Upper lobe of left lung (tissue), 6 donors: Measurements from ENCODE around the gene DENND1A. TPM values are rescaled to one million over a fixed set of nuclear protein-coding genes. Genes with fewer than 3 reads are reported as not detected.

ENCODE experiments used
- ATAC-seq, 2 donors: fragments of 200-7000 bp; cut with Tn5 transposase; one replicate each; pipeline ENCODE4 v1.9.1; 2022; ENCODE audit warnings: mild to moderate bottlenecking in 2 of 2, moderate library complexity in 2 of 2; ENCODE audit not compliant: low FRiP score in 2 of 2
- DNase-seq, 2 donors: peaks; one replicate each; pipeline ENCODE4 v3.0.0-alpha.2; 2019 to 2020
- H3K27ac ChIP-seq, 4 donors: fragments of 200-600 bp; sonication (generic); one replicate each; pipeline ENCODE4 v1.5.1; 2016 to 2019
- H3K27me3 ChIP-seq, 4 donors: fragments of 200-600 bp; sonication (generic); one replicate each; pipeline ENCODE4 v1.5.1; 2017 to 2019
- H3K36me3 ChIP-seq, 4 donors: fragments of 200-600 bp; sonication (generic); one replicate each; pipeline ENCODE4 v1.5.1; 2016 to 2019
- H3K4me1 ChIP-seq, 4 donors: fragments of 200-600 bp; sonication (generic); one replicate each; pipeline ENCODE4 v1.5.1; 2018 to 2019
- H3K4me3 ChIP-seq, 4 donors: fragments of 200-600 bp; sonication (generic); one replicate each; pipeline ENCODE4 v1.5.1; 2017 to 2019; ENCODE audit warnings: mild to moderate bottlenecking in 2 of 4, moderate library complexity in 1 of 4
- H3K9me3 ChIP-seq, 4 donors: fragments of 200-600 bp; sonication (generic); one replicate each; pipeline ENCODE4 v1.5.1; 2018 to 2019
- EP300 ChIP-seq, 4 donors: sonication (generic); formaldehyde crosslinking; IDR thresholded peaks; one replicate each; pipeline ENCODE4 v1.5.1; 2017; ENCODE audit warnings: antibody characterized with exemption in 4 of 4, control low read depth in 2 of 4
- POLR2A ChIP-seq, 4 donors: fragments of 450-650 bp; IDR thresholded peaks; one replicate each; pipeline ENCODE4 v1.5.1; 2016 to 2017; ENCODE audit warnings: antibody characterized with exemption in 4 of 4, mild to moderate bottlenecking in 2 of 4
- POLR2AphosphoS5 ChIP-seq, 2 donors: sonication (generic); formaldehyde crosslinking; IDR thresholded peaks; one replicate each; pipeline ENCODE4 v1.5.1; 2017; ENCODE audit warnings: antibody characterized with exemption in 2 of 2
- WGBS, 2 donors: methylation state at CpG; one replicate each; pipeline ENCODE4 v1.1.5; 2017 to 2018; 5-methylcytosine and 5-hydroxymethylcytosine counted together
- total RNA-seq, 6 donors: library from RNA; depleted of rRNA in 4 of 6; stranded (reverse); fragments of >200 nt in 4 of 6; gene quantifications; one replicate each; pipeline versions ENCODE4 v1.1.0 to v1.2.1, GENCODE V29; 2016 to 2021
- TF ChIP-seq, protein P1 (sequence below), 6 experiments: fragments of 450-650 bp in 4 of 6; fragments of 200-600 bp in 2 of 6; sonication (generic) in 2 of 6; IDR thresholded peaks; one replicate each; pipeline ENCODE4 v1.5.1; 2016 to 2019; ENCODE audit warnings: antibody characterized with exemption in 6 of 6
- donor health status: DM: no; HTN: no; CAD: no; lungs with moderate emphysema.
- donor health status: DM: no; HTN: yes; CAD: no; lungs with severe emphysema.

The DENND1A gene
- total RNA-seq, 6 donors from 2014 or later: 9.8 to 46.1 (median 16.0) TPM

DNA sequence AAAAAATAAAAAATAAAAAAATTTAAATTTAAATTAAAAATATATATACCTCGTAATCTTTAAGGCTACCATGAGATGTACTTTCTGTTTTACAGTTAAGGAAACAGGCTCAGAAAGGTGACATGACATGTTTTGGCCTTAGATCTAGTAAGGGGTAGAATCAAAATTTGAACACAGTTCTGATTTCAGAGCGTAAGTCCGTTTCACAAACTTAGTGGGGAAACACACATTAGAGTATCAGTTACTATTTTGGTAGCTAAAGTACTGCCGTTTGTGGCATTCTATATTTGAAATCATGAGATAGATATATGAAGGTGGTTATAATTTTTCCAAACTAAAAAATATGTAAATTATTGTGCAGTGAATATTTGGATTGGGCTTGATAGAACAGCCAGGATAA, 186.2 kb downstream of the DENND1A start:
- DNase-seq (no peak), ATAC-seq (no peak)
- WGBS, 2 donors: 93% methylated on average over 4 of the region's 4 CpGs
- Histone ChIP-seq H3K36me3 (no peaks in the 10 kb centered on the region), H3K4me1 (peaks cover 13 to 17% (median 14%) of the 10 kb centered on the region in 4 donors), H3K9me3 (no peaks in the 10 kb centered on the region), H3K4me3 (no peak overlapping the region), H3K27ac (no peak overlapping the region), H3K27me3 (no peaks in the 10 kb centered on the region)
- TF ChIP-seq, protein P1, sequence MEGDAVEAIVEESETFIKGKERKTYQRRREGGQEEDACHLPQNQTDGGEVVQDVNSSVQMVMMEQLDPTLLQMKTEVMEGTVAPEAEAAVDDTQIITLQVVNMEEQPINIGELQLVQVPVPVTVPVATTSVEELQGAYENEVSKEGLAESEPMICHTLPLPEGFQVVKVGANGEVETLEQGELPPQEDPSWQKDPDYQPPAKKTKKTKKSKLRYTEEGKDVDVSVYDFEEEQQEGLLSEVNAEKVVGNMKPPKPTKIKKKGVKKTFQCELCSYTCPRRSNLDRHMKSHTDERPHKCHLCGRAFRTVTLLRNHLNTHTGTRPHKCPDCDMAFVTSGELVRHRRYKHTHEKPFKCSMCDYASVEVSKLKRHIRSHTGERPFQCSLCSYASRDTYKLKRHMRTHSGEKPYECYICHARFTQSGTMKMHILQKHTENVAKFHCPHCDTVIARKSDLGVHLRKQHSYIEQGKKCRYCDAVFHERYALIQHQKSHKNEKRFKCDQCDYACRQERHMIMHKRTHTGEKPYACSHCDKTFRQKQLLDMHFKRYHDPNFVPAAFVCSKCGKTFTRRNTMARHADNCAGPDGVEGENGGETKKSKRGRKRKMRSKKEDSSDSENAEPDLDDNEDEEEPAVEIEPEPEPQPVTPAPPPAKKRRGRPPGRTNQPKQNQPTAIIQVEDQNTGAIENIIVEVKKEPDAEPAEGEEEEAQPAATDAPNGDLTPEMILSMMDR (IDR thresholded peaks at IDR 0.05): no peak
- TF ChIP-seq POLR2A (IDR thresholded peaks at IDR 0.05) (no peak), EP300 (IDR thresholded peaks at IDR 0.05) (no peak), POLR2AphosphoS5 (IDR thresholded peaks at IDR 0.05) (no peak)

DNA sequence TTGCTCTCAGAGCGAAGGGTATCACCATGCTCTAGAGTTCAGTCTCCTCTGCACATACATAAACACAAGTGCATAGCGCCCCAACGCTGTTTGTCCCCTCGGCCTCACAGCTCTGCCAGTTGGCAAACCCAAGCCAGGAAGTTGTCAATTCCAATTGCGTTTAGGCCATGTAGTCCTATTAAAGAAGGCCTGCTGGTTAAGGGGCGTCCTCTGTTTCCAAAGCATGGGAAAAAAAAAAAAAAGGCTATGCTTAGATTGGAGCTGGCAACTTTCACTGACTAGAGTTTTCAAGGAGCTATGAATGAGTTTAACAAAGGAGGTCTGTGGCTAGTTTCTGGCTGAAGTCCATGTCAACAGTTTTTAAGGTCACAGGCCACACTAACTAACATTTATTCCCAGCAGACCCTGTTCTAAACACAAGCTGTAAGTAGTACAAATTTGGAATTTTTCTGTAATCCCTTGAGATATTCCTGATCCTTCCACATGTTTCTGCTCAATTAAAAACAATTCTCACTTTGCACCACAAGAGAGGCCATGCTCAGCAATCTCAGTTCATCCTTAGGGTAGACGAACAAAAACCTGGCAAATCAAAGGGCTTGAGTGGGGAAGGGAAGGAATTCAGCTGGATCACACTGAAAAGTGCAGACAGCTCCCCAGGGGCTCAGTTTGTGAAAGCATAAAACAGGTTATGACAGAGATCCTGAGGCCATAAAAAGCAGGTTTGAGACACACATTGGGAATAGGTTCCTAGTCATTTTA, 187.7 kb downstream of the DENND1A start:
- Histone ChIP-seq H3K27me3 (no peaks in the 10 kb centered on the region), H3K4me3 (peak overlapping the region in 1 of 4 donors; percentile 12), H3K27ac (peak overlapping the region in 1 of 4 donors; percentile 16), H3K4me1 (peaks cover 13 to 17% (median 14%) of the 10 kb centered on the region in 4 donors), H3K9me3 (no peaks in the 10 kb centered on the region), H3K36me3 (no peaks in the 10 kb centered on the region)
- ATAC-seq (no peak), DNase-seq (no peak)
- no peak for TF ChIP-seq POLR2AphosphoS5 (IDR thresholded peaks at IDR 0.05)
- 45 to 57% methylated on average over 7 of the region's 7 CpGs for WGBS, 2 donors

DNA sequence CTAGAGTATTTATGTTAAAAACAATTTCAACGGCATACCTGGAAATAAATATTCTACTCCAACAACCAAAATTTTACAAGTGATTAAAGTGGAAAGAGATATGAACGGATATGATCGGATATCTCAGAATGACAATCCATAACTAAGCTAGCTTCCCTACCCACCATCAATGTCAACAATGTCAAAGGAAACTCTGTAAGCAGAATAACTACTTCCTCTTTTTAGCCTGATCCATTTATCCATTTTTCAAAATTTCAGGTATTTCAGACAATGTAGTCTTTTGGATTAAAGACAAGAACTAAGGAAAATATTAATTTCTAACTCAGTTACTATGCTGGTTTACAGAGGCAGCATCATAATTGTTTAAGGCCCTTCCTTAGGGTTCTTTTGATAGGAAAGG, 188.7 kb downstream of the DENND1A start:
- H3K36me3 ChIP-seq: no peaks in the 10 kb centered on the region
- peaks cover 13 to 17% (median 14%) of the 10 kb centered on the region in 4 donors for H3K4me1 ChIP-seq
- DNase-seq: no peak
- no peaks in the 10 kb centered on the region for H3K9me3 ChIP-seq
- no peak for ATAC-seq
- H3K27ac ChIP-seq: peak overlapping the region in 1 of 4 donors; percentile 16
- TF ChIP-seq POLR2A (IDR thresholded peaks at IDR 0.05) (no peak), POLR2AphosphoS5 (IDR thresholded peaks at IDR 0.05) (no peak), EP300 (IDR thresholded peaks at IDR 0.05) (no peak)
- TF ChIP-seq, protein P1 (IDR thresholded peaks at IDR 0.05): no peak
- WGBS, 2 donors: 54 to 64% methylated on average over 3 of the region's 3 CpGs
- H3K27me3 ChIP-seq: no peaks in the 10 kb centered on the region
- H3K4me3 ChIP-seq: no peak overlapping the region

DNA sequence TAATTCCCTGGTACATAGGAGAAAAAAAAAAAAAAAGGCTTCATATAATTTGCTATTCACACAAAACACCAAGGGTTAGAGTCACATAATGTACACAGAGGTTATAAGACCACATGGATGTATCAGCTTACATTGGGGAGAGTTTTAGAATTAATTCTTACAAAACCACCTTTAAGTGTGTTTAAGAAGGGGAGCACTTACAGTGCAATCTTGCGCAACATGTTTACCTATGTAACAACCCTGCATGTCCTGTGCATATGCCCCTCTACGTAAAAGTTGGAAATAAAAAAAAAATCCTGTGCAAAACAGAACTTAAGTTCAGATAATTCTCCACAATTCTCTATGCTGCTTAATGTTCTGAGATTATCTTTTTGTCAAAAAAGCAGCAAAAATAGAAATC, 190.0 kb downstream of the DENND1A start:
- H3K4me3 ChIP-seq: no peak overlapping the region
- no peaks in the 10 kb centered on the region for H3K9me3 ChIP-seq
- H3K27me3 ChIP-seq: no peaks in the 10 kb centered on the region
- WGBS, 2 donors: 67 to 75% methylated on average over 2 of the region's 2 CpGs
- ATAC-seq: no peak
- DNase-seq: no peak
- TF ChIP-seq POLR2AphosphoS5 (IDR thresholded peaks at IDR 0.05) (no peak), EP300 (IDR thresholded peaks at IDR 0.05) (no peak), POLR2A (IDR thresholded peaks at IDR 0.05) (no peak)
- TF ChIP-seq, protein P1 (IDR thresholded peaks at IDR 0.05): no peak
- H3K4me1 ChIP-seq: peaks cover 13 to 17% (median 14%) of the 10 kb centered on the region in 4 donors
- no peak overlapping the region for H3K27ac ChIP-seq
- H3K36me3 ChIP-seq: no peaks in the 10 kb centered on the region

DNA sequence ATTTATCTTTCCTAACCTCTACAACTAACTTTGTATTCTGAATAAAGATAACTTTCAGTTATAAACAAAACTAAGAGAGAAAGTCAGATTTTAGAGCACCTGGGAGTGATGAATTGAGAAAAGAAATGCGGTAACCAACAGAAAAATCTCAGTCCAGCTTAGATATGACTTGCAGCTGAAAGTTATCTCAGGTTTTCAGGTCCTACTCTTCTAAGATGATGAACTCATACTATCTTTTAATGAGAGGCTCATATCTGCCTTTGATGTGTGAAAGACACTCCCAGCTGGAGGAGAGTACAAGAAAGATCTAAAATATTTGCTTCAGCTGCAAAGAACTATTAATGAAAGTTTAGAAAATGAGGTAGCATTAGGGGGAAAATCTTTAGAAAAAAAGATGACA, 190.5 kb downstream of the DENND1A start:
- Histone ChIP-seq H3K4me3 (no peak overlapping the region), H3K9me3 (no peaks in the 10 kb centered on the region), H3K36me3 (no peaks in the 10 kb centered on the region), H3K27ac (no peak overlapping the region), H3K4me1 (peaks cover 13 to 17% (median 14%) of the 10 kb centered on the region in 4 donors), H3K27me3 (no peaks in the 10 kb centered on the region)
- 92 to 94% methylated on average over 1 of the region's 1 CpG for WGBS, 2 donors
- TF ChIP-seq, protein P1 (IDR thresholded peaks at IDR 0.05): no peak
- TF ChIP-seq POLR2AphosphoS5 (IDR thresholded peaks at IDR 0.05) (no peak), POLR2A (IDR thresholded peaks at IDR 0.05) (no peak), EP300 (IDR thresholded peaks at IDR 0.05) (no peak)
- no peak for ATAC-seq
- DNase-seq: no peak
